ENCODE data around the gene PSG1.
"Not testable (repeated sequence)": the region's sequence is repeated elsewhere in the genome, so short reads cannot be mapped to it uniquely, and the experiment has no call there.

Gene PSG1

GRCh38 chr19:42912941-42913340 is 33.4 kb upstream of the PSG1 start:
- DNase-seq: not testable (repeated sequence)
- WGBS (ENCODE audit: extremely low coverage, insufficient coverage, low lambda C conversion rate): no CpG with 5 or more reads among the region's 4 CpGs

GRCh38 chr19:42911731-42912130 is 32.2 kb upstream of the PSG1 start:
- not testable (repeated sequence) for DNase-seq; H2BK5ac ChIP-seq (ENCODE audit: low read length); H3K27me3 ChIP-seq (ENCODE audit: insufficient read depth, low read length, poor library complexity); H3K4me3 ChIP-seq (ENCODE audit: low read length); H3K18ac ChIP-seq (ENCODE audit: low read length); H3K4me2 ChIP-seq (ENCODE audit: low read length); H3K79me2 ChIP-seq (ENCODE audit: control insufficient read depth, insufficient read depth, low read length); H3K36me3 ChIP-seq (ENCODE audit: control insufficient read depth, insufficient read depth, low read length); H3K27ac ChIP-seq (ENCODE audit: low read depth, low read length); H3K4ac ChIP-seq (ENCODE audit: low read depth, low read length); H4K5ac ChIP-seq (ENCODE audit: low read length); H2AK5ac ChIP-seq (ENCODE audit: low read length); H3K56ac ChIP-seq (ENCODE audit: low read length); H3K9ac ChIP-seq (ENCODE audit: low read length); H3K4me1 ChIP-seq (ENCODE audit: control insufficient read depth, low read depth, low read length); H3K79me1 ChIP-seq (ENCODE audit: low read length); H4K8ac ChIP-seq (ENCODE audit: low read depth, low read length); H3K23ac ChIP-seq (ENCODE audit: low read length); H2BK15ac ChIP-seq (replicated peaks; ENCODE audit: low read depth); H2BK120ac ChIP-seq (ENCODE audit: low read depth, low read length)
- no CpG with 5 or more reads among the region's 5 CpGs for WGBS (ENCODE audit: extremely low coverage, insufficient coverage, low lambda C conversion rate)

More at GRCh38 chr19:42912941-42913340, 33.4 kb upstream of the PSG1 start:
- not testable (repeated sequence) for H4K5ac ChIP-seq (ENCODE audit: low read length); H3K4me1 ChIP-seq (ENCODE audit: control insufficient read depth, low read depth, low read length); H3K4me3 ChIP-seq (ENCODE audit: low read length); H3K27me3 ChIP-seq (ENCODE audit: insufficient read depth, low read length, poor library complexity); H3K4me2 ChIP-seq (ENCODE audit: low read length); H3K9ac ChIP-seq (ENCODE audit: low read length); H3K23ac ChIP-seq (ENCODE audit: low read length); H3K56ac ChIP-seq (ENCODE audit: low read length); H2BK15ac ChIP-seq (replicated peaks; ENCODE audit: low read depth); H2AK5ac ChIP-seq (ENCODE audit: low read length); H3K79me2 ChIP-seq (ENCODE audit: control insufficient read depth, insufficient read depth, low read length); H3K27ac ChIP-seq (ENCODE audit: low read depth, low read length); H3K36me3 ChIP-seq (ENCODE audit: control insufficient read depth, insufficient read depth, low read length); H4K8ac ChIP-seq (ENCODE audit: low read depth, low read length); H3K18ac ChIP-seq (ENCODE audit: low read length); H2BK5ac ChIP-seq (ENCODE audit: low read length); H3K79me1 ChIP-seq (ENCODE audit: low read length); H2BK120ac ChIP-seq (ENCODE audit: low read depth, low read length); H3K4ac ChIP-seq (ENCODE audit: low read depth, low read length)

GRCh38 chr19:42906162-42906561 is 26.6 kb upstream of the PSG1 start:
- H3K36me3 ChIP-seq (ENCODE audit: control insufficient read depth, insufficient read depth, low read length); H3K23ac ChIP-seq (ENCODE audit: low read length); H2BK120ac ChIP-seq (ENCODE audit: low read depth, low read length); H3K4ac ChIP-seq (ENCODE audit: low read depth, low read length); H3K4me1 ChIP-seq (ENCODE audit: control insufficient read depth, low read depth, low read length); H3K79me1 ChIP-seq (ENCODE audit: low read length); H4K5ac ChIP-seq (ENCODE audit: low read length); H3K27me3 ChIP-seq (ENCODE audit: insufficient read depth, low read length, poor library complexity); H3K79me2 ChIP-seq (ENCODE audit: control insufficient read depth, insufficient read depth, low read length); H3K4me3 ChIP-seq (ENCODE audit: low read length); H2BK15ac ChIP-seq (replicated peaks; ENCODE audit: low read depth); H2BK5ac ChIP-seq (ENCODE audit: low read length); H4K8ac ChIP-seq (ENCODE audit: low read depth, low read length); H3K4me2 ChIP-seq (ENCODE audit: low read length); H2AK5ac ChIP-seq (ENCODE audit: low read length); DNase-seq; H3K18ac ChIP-seq (ENCODE audit: low read length); H3K9ac ChIP-seq (ENCODE audit: low read length); H3K56ac ChIP-seq (ENCODE audit: low read length); H3K27ac ChIP-seq (ENCODE audit: low read depth, low read length): not testable (repeated sequence)
- no CpG with 5 or more reads among the region's 5 CpGs for WGBS (ENCODE audit: extremely low coverage, insufficient coverage, low lambda C conversion rate)

GRCh38 chr19:42900561-42900960 is 21.0 kb upstream of the PSG1 start:
- H3K36me3 ChIP-seq (ENCODE audit: control insufficient read depth, insufficient read depth, low read length); H3K79me1 ChIP-seq (ENCODE audit: low read length); DNase-seq; H3K9ac ChIP-seq (ENCODE audit: low read length); H3K79me2 ChIP-seq (ENCODE audit: control insufficient read depth, insufficient read depth, low read length); H3K4me1 ChIP-seq (ENCODE audit: control insufficient read depth, low read depth, low read length); H3K27ac ChIP-seq (ENCODE audit: low read depth, low read length); H2AK5ac ChIP-seq (ENCODE audit: low read length); H2BK15ac ChIP-seq (replicated peaks; ENCODE audit: low read depth); H3K4me3 ChIP-seq (ENCODE audit: low read length); H3K56ac ChIP-seq (ENCODE audit: low read length); H3K4me2 ChIP-seq (ENCODE audit: low read length); H3K23ac ChIP-seq (ENCODE audit: low read length); H3K4ac ChIP-seq (ENCODE audit: low read depth, low read length); H4K8ac ChIP-seq (ENCODE audit: low read depth, low read length); H4K5ac ChIP-seq (ENCODE audit: low read length); H3K18ac ChIP-seq (ENCODE audit: low read length); H3K27me3 ChIP-seq (ENCODE audit: insufficient read depth, low read length, poor library complexity); H2BK5ac ChIP-seq (ENCODE audit: low read length); H2BK120ac ChIP-seq (ENCODE audit: low read depth, low read length): not testable (repeated sequence)
- no CpG with 5 or more reads among the region's 4 CpGs for WGBS (ENCODE audit: extremely low coverage, insufficient coverage, low lambda C conversion rate)

GRCh38 chr19:42899674-42900073 is 20.2 kb upstream of the PSG1 start:
- H3K9ac ChIP-seq (ENCODE audit: low read length); H3K18ac ChIP-seq (ENCODE audit: low read length); H3K79me1 ChIP-seq (ENCODE audit: low read length); H3K4me3 ChIP-seq (ENCODE audit: low read length); H3K4ac ChIP-seq (ENCODE audit: low read depth, low read length); H2BK15ac ChIP-seq (replicated peaks; ENCODE audit: low read depth); H3K23ac ChIP-seq (ENCODE audit: low read length); H3K79me2 ChIP-seq (ENCODE audit: control insufficient read depth, insufficient read depth, low read length); H3K27me3 ChIP-seq (ENCODE audit: insufficient read depth, low read length, poor library complexity); H2BK5ac ChIP-seq (ENCODE audit: low read length); H3K4me1 ChIP-seq (ENCODE audit: control insufficient read depth, low read depth, low read length); DNase-seq; H4K5ac ChIP-seq (ENCODE audit: low read length); H4K8ac ChIP-seq (ENCODE audit: low read depth, low read length); H3K36me3 ChIP-seq (ENCODE audit: control insufficient read depth, insufficient read depth, low read length); H2AK5ac ChIP-seq (ENCODE audit: low read length); H3K27ac ChIP-seq (ENCODE audit: low read depth, low read length); H2BK120ac ChIP-seq (ENCODE audit: low read depth, low read length); H3K56ac ChIP-seq (ENCODE audit: low read length); H3K4me2 ChIP-seq (ENCODE audit: low read length): not testable (repeated sequence)
- no CpG with 5 or more reads among the region's 12 CpGs for WGBS (ENCODE audit: extremely low coverage, insufficient coverage, low lambda C conversion rate)

- not testable (repeated sequence) for H2BK5ac ChIP-seq (ENCODE audit: low read length); H3K9ac ChIP-seq (ENCODE audit: low read length); H3K18ac ChIP-seq (ENCODE audit: low read length); H2BK120ac ChIP-seq (ENCODE audit: low read depth, low read length); H4K8ac ChIP-seq (ENCODE audit: low read depth, low read length); H4K5ac ChIP-seq (ENCODE audit: low read length); H3K4me3 ChIP-seq (ENCODE audit: low read length); H3K79me2 ChIP-seq (ENCODE audit: control insufficient read depth, insufficient read depth, low read length); H2AK5ac ChIP-seq (ENCODE audit: low read length); H3K4ac ChIP-seq (ENCODE audit: low read depth, low read length); H3K4me2 ChIP-seq (ENCODE audit: low read length); H3K4me1 ChIP-seq (ENCODE audit: control insufficient read depth, low read depth, low read length); H3K27ac ChIP-seq (ENCODE audit: low read depth, low read length); H3K27me3 ChIP-seq (ENCODE audit: insufficient read depth, low read length, poor library complexity); H2BK15ac ChIP-seq (replicated peaks; ENCODE audit: low read depth); H3K56ac ChIP-seq (ENCODE audit: low read length); DNase-seq; H3K23ac ChIP-seq (ENCODE audit: low read length); H3K79me1 ChIP-seq (ENCODE audit: low read length); H3K36me3 ChIP-seq (ENCODE audit: control insufficient read depth, insufficient read depth, low read length)
- WGBS (ENCODE audit: extremely low coverage, insufficient coverage, low lambda C conversion rate): no CpG with 5 or more reads among the region's 1 CpG
Observed at GRCh38 chr19:42899110-42899509, 19.6 kb upstream of the PSG1 start.

Measured in mesendoderm (in vitro differentiated cells).